ENCODE results near the gene CCDC63. TPM values are rescaled to one million over a fixed set of nuclear protein-coding genes. Genes with fewer than 3 reads are reported as not detected.

CCDC63 gene
- total RNA-seq, 1 donor from 2014 or later = not detected

Other genes with a start within 250 kb of the CCDC63 start
- 22.1 TPM for gene TCTN1, start 232.9 kb upstream of the CCDC63 start, total RNA-seq
- 4.1 TPM for gene HVCN1, start 157.9 kb upstream of the CCDC63 start, total RNA-seq
- gene PPP1CC, start 104.1 kb upstream of the CCDC63 start, total RNA-seq = 110 TPM
- 43.5 TPM for gene MYL2, start 73.6 kb downstream of the CCDC63 start, total RNA-seq
- gene CUX2, start 187.2 kb downstream of the CCDC63 start, total RNA-seq = 0.30 TPM

Data from skin of body (tissue), 1 donor.